Subcutaneous abdominal adipose tissue (tissue), 5 donors: ENCODE results near the gene CEP120.

Experiments used
- H3K27ac ChIP-seq: one replicate; pipeline ENCODE4 v1.7.0; 2013; ENCODE audit warnings: low read depth, mild to moderate bottlenecking, inconsistent platforms, low read length, moderate library complexity
- H3K27me3 ChIP-seq, 5 donors: one replicate each; pipeline ENCODE4 v1.7.0; 2013; ENCODE audit warnings: low read length in 5 of 5, inconsistent platforms in 1 of 5; ENCODE audit not compliant: control insufficient read depth in 5 of 5, insufficient read depth in 4 of 5
- H3K36me3 ChIP-seq, 5 donors: one replicate each; pipeline ENCODE4 v1.7.0; 2013; ENCODE audit warnings: low read length in 5 of 5; ENCODE audit not compliant: control insufficient read depth in 5 of 5, insufficient read depth in 5 of 5
- H3K4me1 ChIP-seq, 5 donors: one replicate each; pipeline ENCODE4 v1.7.0; 2013; ENCODE audit warnings: low read length in 5 of 5, mild to moderate bottlenecking in 3 of 5, moderate library complexity in 1 of 5; ENCODE audit not compliant: control insufficient read depth in 5 of 5, insufficient read depth in 5 of 5
- H3K4me3 ChIP-seq, 5 donors: one replicate each; pipeline ENCODE4 v1.7.0; 2013; ENCODE audit warnings: low read length in 5 of 5, low read depth in 1 of 5
- H3K9ac ChIP-seq, 5 donors: one replicate each; pipeline ENCODE4 v1.7.0; 2013; ENCODE audit warnings: low read length in 5 of 5, mild to moderate bottlenecking in 4 of 5, moderate library complexity in 3 of 5
- H3K9me3 ChIP-seq, 5 donors: one replicate each; pipeline ENCODE4 v1.7.0; 2013; ENCODE audit warnings: low read length in 5 of 5; ENCODE audit not compliant: control insufficient read depth in 5 of 5
- donor health status: healthy.
- donor health status: healthy.
- donor health status: healthy.
- donor health status: healthy.
- donor health status: healthy.

CEP120 gene

DNA sequence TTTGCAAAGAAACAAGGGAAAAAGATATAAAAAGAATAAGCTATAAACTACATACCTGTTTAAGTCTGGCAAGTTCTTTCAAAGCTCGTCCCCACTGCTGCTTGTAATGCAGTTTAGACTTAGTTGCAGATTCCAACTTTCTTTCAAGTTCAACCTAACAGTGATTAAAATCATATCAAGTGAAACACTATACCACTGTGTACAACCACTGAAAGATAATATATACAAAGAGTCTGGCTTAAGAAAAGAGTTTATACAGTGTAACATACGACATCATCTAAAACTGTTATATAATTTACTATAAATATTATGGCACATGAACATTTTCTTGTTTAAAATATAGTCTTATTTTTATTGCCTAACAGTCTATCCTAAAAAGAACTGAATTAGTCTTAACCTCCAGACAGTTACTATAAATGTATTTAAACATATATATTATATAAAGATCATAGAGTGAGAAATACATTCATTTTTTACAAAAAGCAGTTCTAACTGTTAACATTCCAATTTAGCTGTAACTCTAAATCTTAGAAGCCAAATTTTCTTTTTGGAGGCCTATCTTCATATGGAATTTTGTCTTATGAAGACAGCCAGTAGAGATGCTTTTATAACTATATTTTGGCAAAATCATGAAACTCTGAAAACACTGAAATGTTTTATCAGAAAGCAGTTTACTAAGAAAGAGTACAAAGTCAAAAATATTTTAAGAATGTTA, 58.6 kb downstream of the CEP120 start:
- no peak overlapping the region for H3K9ac ChIP-seq
- H3K36me3 ChIP-seq: peaks cover 0 to 14% (median 11%) of the 10 kb centered on the region in 5 donors
- H3K4me3 ChIP-seq: no peak overlapping the region
- peaks cover 0 to 11% (median 0%) of the 10 kb centered on the region in 5 donors for H3K4me1 ChIP-seq
- no peak overlapping the region for H3K27ac ChIP-seq
- no peaks in the 10 kb centered on the region for H3K27me3 ChIP-seq
- no peaks in the 10 kb centered on the region for H3K9me3 ChIP-seq

DNA sequence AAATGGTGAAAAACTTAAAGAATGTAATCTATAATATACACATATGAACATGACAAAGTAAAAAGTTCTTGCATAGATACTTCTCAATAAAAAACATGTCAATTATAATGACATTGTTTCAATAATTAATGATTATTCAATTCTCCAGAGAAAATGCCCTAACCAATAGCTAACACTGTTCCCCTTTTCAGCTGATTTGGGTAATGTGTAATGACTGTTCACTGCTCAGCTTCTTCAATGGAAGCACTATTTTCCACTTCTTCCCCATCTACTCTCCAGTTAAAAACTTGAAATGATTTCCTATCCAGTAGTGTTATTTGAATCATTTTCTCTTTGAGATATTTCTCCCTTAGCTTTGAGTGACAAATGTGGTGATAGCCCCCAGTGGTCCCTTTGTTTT, 62.3 kb downstream of the CEP120 start:
- Histone ChIP-seq H3K9me3 (no peaks in the 10 kb centered on the region), H3K4me3 (no peak overlapping the region), H3K9ac (no peak overlapping the region), H3K27me3 (no peaks in the 10 kb centered on the region), H3K27ac (no peak overlapping the region), H3K36me3 (peaks cover 4 to 15% (median 11%) of the 10 kb centered on the region in 5 donors), H3K4me1 (peaks cover 0 to 11% (median 0%) of the 10 kb centered on the region in 5 donors)

DNA sequence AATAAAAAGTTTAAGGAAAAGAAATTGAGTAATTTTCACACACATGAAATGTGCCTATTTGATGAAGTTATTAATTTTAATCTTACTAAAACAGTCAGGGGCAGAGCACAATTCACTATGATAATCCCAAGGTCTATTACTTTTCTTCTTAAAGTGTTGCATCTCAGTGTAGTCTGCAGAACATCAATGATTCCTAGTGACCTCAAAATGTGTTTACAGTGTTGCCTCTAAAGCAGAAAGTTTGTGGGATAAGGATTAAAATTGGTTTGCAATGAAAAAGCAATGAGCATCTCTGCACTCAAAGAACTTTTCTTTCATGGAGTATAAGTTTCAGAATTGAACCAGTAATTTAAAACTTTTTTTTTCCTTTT, 63.0 kb downstream of the CEP120 start:
- Histone ChIP-seq H3K9ac (no peak overlapping the region), H3K27ac (no peak overlapping the region), H3K9me3 (no peaks in the 10 kb centered on the region), H3K27me3 (no peaks in the 10 kb centered on the region), H3K4me1 (peaks cover 0 to 8% (median 0%) of the 10 kb centered on the region in 5 donors), H3K36me3 (peaks cover 4 to 15% (median 11%) of the 10 kb centered on the region in 5 donors), H3K4me3 (no peak overlapping the region)

- H3K27ac ChIP-seq: no peak overlapping the region
- no peaks in the 10 kb centered on the region for H3K9me3 ChIP-seq
- H3K36me3 ChIP-seq: peaks cover 4 to 15% (median 11%) of the 10 kb centered on the region in 5 donors
- H3K27me3 ChIP-seq: no peaks in the 10 kb centered on the region
- no peak overlapping the region for H3K4me3 ChIP-seq
- peaks cover 0 to 5% (median 0%) of the 10 kb centered on the region in 5 donors for H3K4me1 ChIP-seq
- H3K9ac ChIP-seq: no peak overlapping the region
Observed at GRCh38 chr5:123359454-123360200, 63.6 kb downstream of the CEP120 start.

GRCh38 chr5:123358751-123359150, 64.5 kb downstream of the CEP120 start:
- Histone ChIP-seq H3K4me1 (peaks cover 0 to 5% (median 0%) of the 10 kb centered on the region in 5 donors), H3K9me3 (no peaks in the 10 kb centered on the region), H3K9ac (no peak overlapping the region), H3K4me3 (no peak overlapping the region), H3K27ac (no peak overlapping the region), H3K27me3 (no peaks in the 10 kb centered on the region), H3K36me3 (peaks cover 4 to 15% (median 11%) of the 10 kb centered on the region in 5 donors)

DNA sequence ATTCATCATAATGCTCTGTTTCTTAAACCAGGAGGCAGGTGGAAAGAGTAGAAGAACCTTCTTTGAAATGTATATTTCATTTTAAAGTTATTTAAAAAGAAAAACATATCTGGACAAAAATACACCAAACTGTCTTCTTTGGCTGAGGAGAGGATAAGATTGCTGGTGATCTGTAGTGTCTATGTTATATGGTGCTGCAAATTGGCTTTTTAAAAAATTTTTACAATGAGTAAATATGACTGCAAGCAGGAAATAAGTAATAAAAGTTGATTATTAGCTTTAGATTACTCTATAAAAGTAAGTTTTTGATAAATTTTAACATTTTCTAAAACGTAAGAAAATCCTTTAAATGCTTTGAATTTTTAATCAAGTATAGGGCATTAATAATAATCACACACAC, 64.9 kb downstream of the CEP120 start:
- Histone ChIP-seq H3K9ac (no peak overlapping the region), H3K4me1 (peaks cover 0 to 5% (median 0%) of the 10 kb centered on the region in 5 donors), H3K36me3 (peaks cover 4 to 15% (median 11%) of the 10 kb centered on the region in 5 donors), H3K27ac (no peak overlapping the region), H3K27me3 (no peaks in the 10 kb centered on the region), H3K9me3 (no peaks in the 10 kb centered on the region), H3K4me3 (no peak overlapping the region)

GRCh38 chr5:123351820-123352219, 71.4 kb downstream of the CEP120 start:
- Histone ChIP-seq H3K4me1 (no peaks in the 10 kb centered on the region), H3K9me3 (no peaks in the 10 kb centered on the region), H3K36me3 (peaks cover 7 to 19% (median 11%) of the 10 kb centered on the region in 5 donors), H3K27me3 (no peaks in the 10 kb centered on the region), H3K9ac (no peak overlapping the region), H3K27ac (no peak overlapping the region), H3K4me3 (no peak overlapping the region)

DNA sequence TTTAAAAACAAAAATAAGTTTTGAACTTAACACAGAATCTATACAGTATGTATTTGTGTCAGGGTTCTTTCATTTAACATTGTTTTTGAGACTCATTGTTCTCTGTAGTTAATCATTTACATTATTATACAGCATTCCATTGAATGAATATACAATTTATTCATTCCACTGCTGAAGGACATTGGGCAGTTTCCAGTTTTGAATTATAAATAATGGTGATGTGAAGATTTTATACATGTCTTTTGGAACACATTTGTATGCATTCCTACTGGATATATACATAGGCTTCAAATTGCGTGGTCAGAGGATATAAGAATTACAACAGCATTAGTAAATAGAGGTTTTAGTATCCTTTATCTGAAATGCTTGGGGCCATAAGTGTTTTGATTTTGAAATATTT, 72.0 kb downstream of the CEP120 start:
- H3K9ac ChIP-seq: no peak overlapping the region
- H3K9me3 ChIP-seq: no peaks in the 10 kb centered on the region
- H3K27ac ChIP-seq: no peak overlapping the region
- peaks cover 8 to 23% (median 13%) of the 10 kb centered on the region in 5 donors for H3K36me3 ChIP-seq
- H3K4me1 ChIP-seq: no peaks in the 10 kb centered on the region
- H3K4me3 ChIP-seq: no peak overlapping the region
- H3K27me3 ChIP-seq: no peaks in the 10 kb centered on the region

DNA sequence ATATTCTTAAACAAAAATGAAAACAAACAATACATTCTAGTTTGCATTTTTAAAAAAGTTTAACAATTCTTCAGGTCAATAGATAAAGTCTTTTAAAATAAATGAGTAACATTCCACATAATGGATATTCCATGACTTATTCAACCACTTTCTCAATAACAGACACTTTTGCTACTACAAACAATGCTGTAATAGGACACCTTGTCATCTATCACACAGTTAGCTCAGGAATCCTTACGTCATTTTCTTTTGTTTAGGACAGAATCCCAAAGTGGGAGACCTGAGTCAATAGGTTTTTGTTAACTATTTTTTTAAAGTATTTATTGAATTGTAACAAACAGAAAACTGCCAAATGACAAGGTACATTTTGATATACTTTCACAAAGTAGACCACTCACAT, 72.5 kb downstream of the CEP120 start:
- Histone ChIP-seq H3K27ac (no peak overlapping the region), H3K27me3 (no peaks in the 10 kb centered on the region), H3K4me3 (no peak overlapping the region), H3K36me3 (peaks cover 8 to 23% (median 18%) of the 10 kb centered on the region in 5 donors), H3K9me3 (no peaks in the 10 kb centered on the region), H3K9ac (no peak overlapping the region), H3K4me1 (no peaks in the 10 kb centered on the region)

DNA sequence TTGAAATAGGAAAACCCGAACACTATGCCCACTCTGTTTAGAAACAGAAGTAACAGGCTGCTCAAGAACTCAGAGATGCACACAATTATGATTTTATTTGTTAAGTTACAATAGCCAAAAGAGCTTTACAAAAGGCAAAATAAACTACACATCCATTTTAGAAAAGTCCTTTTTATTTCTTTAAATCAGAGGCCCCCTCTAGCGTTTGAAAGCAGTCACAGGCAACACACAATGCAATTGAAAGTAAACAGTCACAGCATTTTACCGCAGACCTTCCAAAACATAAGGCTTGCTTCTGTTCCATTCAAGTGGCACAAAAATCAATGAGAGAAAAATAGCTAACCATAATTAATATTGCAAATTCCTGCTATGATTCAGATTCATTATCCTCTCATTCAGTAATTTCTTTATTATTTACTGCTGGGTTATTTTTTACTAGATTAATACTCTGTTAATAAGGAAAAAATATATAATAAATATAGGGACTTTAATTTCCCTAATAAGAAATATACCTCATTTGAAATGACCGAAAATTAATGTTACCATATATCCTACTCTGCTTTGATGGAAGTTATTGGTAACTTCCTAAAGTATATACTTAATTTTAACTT, 78.3 kb downstream of the CEP120 start:
- H3K27me3 ChIP-seq: no peaks in the 10 kb centered on the region
- peaks cover 8 to 23% (median 20%) of the 10 kb centered on the region in 5 donors for H3K36me3 ChIP-seq
- H3K4me3 ChIP-seq: no peak overlapping the region
- H3K9ac ChIP-seq: no peak overlapping the region
- H3K4me1 ChIP-seq: no peaks in the 10 kb centered on the region
- H3K9me3 ChIP-seq: no peaks in the 10 kb centered on the region
- no peak overlapping the region for H3K27ac ChIP-seq
